Measurements from ENCODE around the gene ATP10A.

ATP10A gene

DNA sequence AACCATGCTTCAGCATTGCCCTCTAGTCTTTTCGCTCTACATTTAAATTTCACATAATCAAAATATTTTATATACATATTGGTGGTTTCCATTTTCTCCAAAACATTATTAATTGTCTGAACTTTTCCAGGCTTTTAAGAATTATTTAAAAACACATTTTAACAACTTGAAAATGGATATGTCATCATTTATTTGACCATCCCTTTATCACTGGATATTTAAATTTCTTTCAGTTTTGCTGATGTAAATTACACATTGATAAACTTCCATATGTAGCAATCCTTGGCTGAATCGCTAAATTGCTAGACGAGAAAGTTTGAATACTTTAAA, 146.0 kb downstream of the ATP10A start:
- no peaks in the 10 kb centered on the region for H3K27me3 ChIP-seq (ENCODE audit: control insufficient read depth, insufficient read depth, low read length)
- H3K4me2 ChIP-seq (ENCODE audit: low read length): no peak overlapping the region
- no peaks in the 10 kb centered on the region for H3K9me3 ChIP-seq (ENCODE audit: control insufficient read depth, low read length)
- H3K4me3 ChIP-seq (ENCODE audit: low read depth, low read length): no peak overlapping the region
- H3K27ac ChIP-seq: no peak overlapping the region
- peaks cover 2% of the 10 kb centered on the region for H3K4me1 ChIP-seq
- no peak overlapping the region for H3K9ac ChIP-seq
- no peaks in the 10 kb centered on the region for H3K36me3 ChIP-seq (ENCODE audit: control insufficient read depth, insufficient read depth, low read length)
- no peaks in the 10 kb centered on the region for H3K79me2 ChIP-seq
- no peak overlapping the region for H2AFZ ChIP-seq
- no peak for TF ChIP-seq CTCF (IDR thresholded peaks at IDR 0.05)

GRCh38 chr15:25716414-25717126, 146.6 kb downstream of the ATP10A start:
- H3K4me3 ChIP-seq (ENCODE audit: low read depth, low read length): no peak overlapping the region
- H3K4me1 ChIP-seq: peaks cover under 1% of the 10 kb centered on the region
- H3K79me2 ChIP-seq: no peaks in the 10 kb centered on the region
- H3K36me3 ChIP-seq (ENCODE audit: control insufficient read depth, insufficient read depth, low read length): no peaks in the 10 kb centered on the region
- H3K27me3 ChIP-seq (ENCODE audit: control insufficient read depth, insufficient read depth, low read length): no peaks in the 10 kb centered on the region
- no peak overlapping the region for H3K4me2 ChIP-seq (ENCODE audit: low read length)
- H3K27ac ChIP-seq: no peak overlapping the region
- no peak for TF ChIP-seq CTCF (IDR thresholded peaks at IDR 0.05)
- H3K9me3 ChIP-seq (ENCODE audit: control insufficient read depth, low read length): no peaks in the 10 kb centered on the region
- no peak overlapping the region for H2AFZ ChIP-seq
- no peak overlapping the region for H3K9ac ChIP-seq

- TF ChIP-seq CTCF (IDR thresholded peaks at IDR 0.05): no peak
- Histone ChIP-seq H3K27ac (no peak overlapping the region), H3K4me1 (no peaks in the 10 kb centered on the region), H2AFZ (no peak overlapping the region), H3K27me3 (ENCODE audit: control insufficient read depth, insufficient read depth, low read length) (no peaks in the 10 kb centered on the region), H3K36me3 (ENCODE audit: control insufficient read depth, insufficient read depth, low read length) (no peaks in the 10 kb centered on the region), H3K4me2 (ENCODE audit: low read length) (no peak overlapping the region), H3K79me2 (no peaks in the 10 kb centered on the region), H3K9ac (no peak overlapping the region), H3K4me3 (ENCODE audit: low read depth, low read length) (no peak overlapping the region), H3K9me3 (ENCODE audit: control insufficient read depth, low read length) (no peaks in the 10 kb centered on the region)
Measured at GRCh38 chr15:25715536-25716413, 147.4 kb downstream of the ATP10A start.

GRCh38 chr15:25714538-25714840, 148.6 kb downstream of the ATP10A start:
- no peak overlapping the region for H3K4me2 ChIP-seq (ENCODE audit: low read length)
- H3K27ac ChIP-seq: no peak overlapping the region
- no peaks in the 10 kb centered on the region for H3K4me1 ChIP-seq
- H3K36me3 ChIP-seq (ENCODE audit: control insufficient read depth, insufficient read depth, low read length): no peaks in the 10 kb centered on the region
- no peaks in the 10 kb centered on the region for H3K9me3 ChIP-seq (ENCODE audit: control insufficient read depth, low read length)
- H3K27me3 ChIP-seq (ENCODE audit: control insufficient read depth, insufficient read depth, low read length): no peaks in the 10 kb centered on the region
- no peaks in the 10 kb centered on the region for H3K79me2 ChIP-seq
- H3K4me3 ChIP-seq (ENCODE audit: low read depth, low read length): no peak overlapping the region
- H3K9ac ChIP-seq: no peak overlapping the region
- H2AFZ ChIP-seq: no peak overlapping the region
- no peak for TF ChIP-seq CTCF (IDR thresholded peaks at IDR 0.05)
